Lower leg skin (tissue), 4 donors: Measurements from ENCODE around the gene HIP1. TPM values are rescaled to one million over a fixed set of nuclear protein-coding genes. Genes with fewer than 3 reads are reported as not detected.

ENCODE experiments used
- DNase-seq, 2 donors: peaks; one replicate each; pipeline ENCODE4 v3.0.0-alpha.2; 2019; ENCODE audit warnings: low spot score in 2 of 2
- H3K4me3 ChIP-seq: fragments of 200-600 bp; sonication (generic); 2 replicates; pipeline ENCODE4 v1.5.1; 2017; ENCODE audit warnings: mild to moderate bottlenecking, low read depth; ENCODE audit not compliant: poor library complexity, severe bottlenecking
- CTCF ChIP-seq, 3 donors: fragments of 450-650 bp; IDR thresholded peaks; one replicate each; pipeline ENCODE4 v1.5.1; 2016; ENCODE audit warnings: antibody characterized with exemption in 3 of 3, mild to moderate bottlenecking in 3 of 3, moderate library complexity in 2 of 3
- POLR2A ChIP-seq, 2 donors: fragments of 450-650 bp; IDR thresholded peaks; one replicate each; pipeline ENCODE4 v1.6.1; 2016 to 2017; ENCODE audit warnings: antibody characterized with exemption in 2 of 2, mild to moderate bottlenecking in 1 of 2, moderate library complexity in 1 of 2
- WGBS, 2 donors: methylation state at CpG; one replicate each; pipeline ENCODE4 v1.1.5; 2018; 5-methylcytosine and 5-hydroxymethylcytosine counted together
- intact Hi-C: fragments of 100-400 bp; cut with DNase I; formaldehyde crosslinking; loops from one replicate; pipeline ENCODE4 v1.15.0; 2023; ENCODE audit warnings: low total_unique reads
- total RNA-seq, 4 donors: library from RNA; depleted of rRNA; stranded (reverse); fragments of >200 nt; gene quantifications; one replicate each; pipeline ENCODE4 v1.1.0, GENCODE V29; 2016

The HIP1 gene
- total RNA-seq, 4 donors from 2014 or later = 20.1 to 30.3 (median 23.0) TPM

- WGBS, 2 donors = 78 to 83% methylated on average over 4 of the region's 4 CpGs
- intact Hi-C loops = no loop called here
- no peak for DNase-seq
- TF ChIP-seq CTCF (IDR thresholded peaks at IDR 0.05) = no peak
- H3K4me3 ChIP-seq = no peak overlapping the region
These were observed 33.8 kb downstream of the HIP1 start for GRCh38 chr7:75704928-75705327.

DNA sequence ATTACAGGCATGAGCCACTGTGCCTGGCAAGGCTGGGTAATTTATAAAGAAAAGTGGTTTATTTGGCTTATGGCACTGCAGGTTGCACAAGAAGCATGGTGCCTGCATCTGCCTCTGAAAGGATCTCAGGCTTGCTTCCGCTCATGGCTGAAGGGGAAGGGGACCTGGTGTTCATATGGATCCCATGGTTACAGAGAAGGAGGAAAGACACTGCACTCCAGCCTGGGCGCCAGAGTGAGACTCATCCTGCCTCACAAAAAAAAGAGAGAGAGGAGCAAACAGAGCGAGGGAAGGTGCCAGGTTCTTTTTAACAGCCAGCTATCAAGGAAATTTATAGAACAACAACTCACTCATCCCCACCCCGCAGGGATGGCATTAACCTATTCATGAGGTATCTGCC lies 36.2 kb downstream of the HIP1 start:
- no peak for TF ChIP-seq POLR2A (IDR thresholded peaks at IDR 0.05)
- TF ChIP-seq CTCF (IDR thresholded peaks at IDR 0.05) = no peak
- intact Hi-C loops = loop anchor here (2.0 kb wide), 1 partner anchor 32 kb away; no protein-coding TSS in a partner anchor
- H3K4me3 ChIP-seq = no peak overlapping the region
- 76 to 81% methylated on average over 4 of the region's 4 CpGs for WGBS, 2 donors
- no peak for DNase-seq

- no peak for DNase-seq
- H3K4me3 ChIP-seq = no peak overlapping the region
- no peak for TF ChIP-seq CTCF (IDR thresholded peaks at IDR 0.05)
- TF ChIP-seq POLR2A (IDR thresholded peaks at IDR 0.05) = no peak
- intact Hi-C loops = no loop called here
- WGBS, 2 donors = 93 to 94% methylated on average over 12 of the region's 12 CpGs
These were observed 38.7 kb downstream of the HIP1 start for GRCh38 chr7:75699993-75700392.

GRCh38 chr7:75698358-75698757 lies 40.4 kb downstream of the HIP1 start:
- intact Hi-C loops = no loop called here
- TF ChIP-seq POLR2A (IDR thresholded peaks at IDR 0.05) (no peak), CTCF (IDR thresholded peaks at IDR 0.05) (no peak)
- no peak for DNase-seq

GRCh38 chr7:75696263-75697037 lies 42.3 kb downstream of the HIP1 start:
- WGBS, 2 donors = 86 to 96% methylated on average over 3 to 4 of the region's 4 CpGs
- H3K4me3 ChIP-seq = no peak overlapping the region
- intact Hi-C loops = no loop called here
- TF ChIP-seq CTCF (IDR thresholded peaks at IDR 0.05) = no peak
- no peak for TF ChIP-seq POLR2A (IDR thresholded peaks at IDR 0.05)
- no peak for DNase-seq

More at GRCh38 chr7:75698358-75698757, 40.4 kb downstream of the HIP1 start:
- no peak overlapping the region for H3K4me3 ChIP-seq
